Glomerular endothelial cell (primary cell): ENCODE measurements around the gene HDAC5. TPM values are rescaled to one million over a fixed set of nuclear protein-coding genes. Genes with fewer than 3 reads are reported as not detected.

ENCODE experiments used
- DNase-seq: peaks from one replicate; pipeline ENCODE4 v3.0.0-alpha.2; 2011; ENCODE audit warnings: low read depth, low spot score; ENCODE audit errors: extremely low read depth
- total RNA-seq: library from RNA; depleted of rRNA; stranded (reverse); fragments of >200 nt; gene quantifications from 2 replicates; pipeline ENCODE4 v1.2.3, GENCODE V29; 2015

Gene HDAC5
- total RNA-seq, 1 donor from 2014 or later, result 46.9 TPM

GRCh38 chr17:44091200-44091997 is 32.0 kb downstream of the HDAC5 start:
- no peak for DNase-seq

DNA sequence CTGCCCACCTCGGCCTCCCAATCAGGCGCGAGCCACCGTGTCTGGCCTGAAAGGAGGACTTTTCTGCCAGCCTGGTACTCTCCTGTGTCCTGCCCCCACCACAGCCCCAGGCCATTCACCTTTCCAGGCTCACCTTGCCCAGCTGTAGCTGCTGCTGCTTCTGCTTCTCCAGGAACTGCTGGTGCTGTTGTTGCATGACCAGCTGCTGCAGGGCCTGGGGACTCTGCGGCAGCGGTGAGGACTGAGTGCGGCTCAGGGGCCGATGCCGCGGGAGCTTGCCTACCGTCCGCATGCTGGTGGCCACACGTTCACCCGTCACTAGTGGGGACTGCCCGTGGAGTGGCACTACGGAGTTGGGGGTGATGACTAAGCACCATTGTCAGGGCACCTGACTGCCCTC is 35.2 kb downstream of the HDAC5 start:
- no peak for DNase-seq

GRCh38 chr17:44087319-44087718 is 36.1 kb downstream of the HDAC5 start:
- no peak for DNase-seq

- DNase-seq, result no peak
Measured at GRCh38 chr17:44086364-44087311, 36.8 kb downstream of the HDAC5 start.

DNA sequence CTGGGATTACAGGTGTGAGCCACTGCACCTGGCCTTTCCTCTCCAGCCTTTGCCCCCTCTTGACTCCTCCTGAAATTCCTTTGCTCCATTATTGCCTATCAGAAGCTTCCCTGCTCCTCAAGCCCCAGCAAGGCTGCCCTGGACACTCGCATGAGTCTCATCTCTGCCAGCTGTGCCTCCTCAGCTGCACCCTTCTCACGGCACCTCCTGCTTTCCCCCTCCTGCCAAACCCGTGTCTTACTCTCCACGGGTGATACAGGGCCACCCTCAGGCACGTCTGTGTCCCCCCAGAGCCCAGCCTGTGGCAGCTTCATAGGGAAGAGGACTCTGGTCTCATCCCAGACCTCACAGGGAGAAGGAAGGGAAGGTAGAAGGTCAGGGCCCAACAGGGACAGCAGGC is 37.5 kb downstream of the HDAC5 start:
- DNase-seq, result no peak

DNA sequence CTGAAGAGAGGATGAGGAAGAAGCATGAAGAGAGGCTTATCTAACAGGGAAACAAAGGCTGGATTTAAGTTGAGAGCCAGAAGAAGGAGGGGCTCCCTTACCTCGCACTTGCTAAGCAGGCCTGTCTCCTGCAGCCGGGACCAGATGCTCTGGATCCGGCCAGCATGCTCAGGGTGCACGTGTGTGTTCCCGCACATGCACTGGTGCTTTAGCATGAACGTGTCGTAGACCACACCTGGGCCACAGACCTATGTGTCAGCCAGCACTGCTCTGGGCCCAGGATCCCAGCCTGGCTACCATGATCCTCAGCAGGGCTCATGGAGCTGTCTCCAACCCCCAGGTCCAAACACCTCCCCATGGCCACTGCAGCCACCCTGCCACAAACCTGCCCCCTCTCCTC is 38.5 kb downstream of the HDAC5 start:
- no peak for DNase-seq

DNA sequence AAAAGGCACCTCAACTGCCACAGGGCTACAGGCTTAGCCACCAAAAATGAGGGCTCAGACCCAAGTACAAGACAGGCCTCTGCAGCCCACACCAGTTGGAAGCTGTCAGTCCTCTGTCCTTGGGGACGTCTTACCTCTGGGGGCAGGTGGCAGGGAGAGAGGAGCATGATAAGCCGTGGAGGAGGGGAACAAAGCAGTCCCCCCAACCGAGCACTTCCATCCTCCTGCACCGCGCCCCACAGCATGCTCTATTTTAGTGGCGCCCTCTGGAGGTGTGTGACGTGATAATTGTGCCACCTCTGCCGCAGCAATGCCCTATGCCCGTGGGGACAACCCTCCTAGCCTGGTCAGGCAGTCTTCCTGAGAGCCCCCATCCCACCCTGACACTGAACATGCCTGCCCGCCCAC is 39.3 kb downstream of the HDAC5 start:
- DNase-seq, result no peak

DNA sequence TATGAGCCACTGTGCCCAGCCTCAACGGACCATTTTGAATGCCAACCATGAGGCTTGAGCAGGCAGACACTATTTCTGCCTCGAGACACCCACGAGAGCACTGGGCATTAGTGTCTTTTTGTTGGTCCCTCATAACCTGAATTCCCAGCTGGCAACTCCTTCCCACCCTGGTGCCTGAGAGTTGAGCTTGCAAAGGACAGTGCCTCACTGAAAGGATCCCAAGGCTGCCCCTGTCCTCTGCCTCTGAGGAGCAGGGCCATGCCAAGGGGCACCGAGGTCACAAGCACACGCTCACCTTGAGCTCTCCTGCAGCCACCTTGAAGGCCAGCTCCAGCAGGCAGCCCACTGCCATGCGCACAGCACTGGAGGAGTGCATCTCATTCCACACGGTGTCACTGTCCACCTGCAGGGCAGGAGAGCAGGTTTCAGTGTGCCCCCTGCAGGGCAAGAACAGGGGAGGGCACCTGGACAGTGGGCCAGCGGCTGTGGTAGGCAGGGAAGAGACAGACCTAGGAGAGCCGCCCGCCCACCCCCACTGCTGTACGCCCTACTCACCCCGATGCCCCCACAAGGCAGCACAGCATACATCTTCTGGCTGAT is 40.1 kb downstream of the HDAC5 start:
- no peak for DNase-seq

GRCh38 chr17:44082256-44082927 is 41.0 kb downstream of the HDAC5 start:
- no peak for DNase-seq

DNA sequence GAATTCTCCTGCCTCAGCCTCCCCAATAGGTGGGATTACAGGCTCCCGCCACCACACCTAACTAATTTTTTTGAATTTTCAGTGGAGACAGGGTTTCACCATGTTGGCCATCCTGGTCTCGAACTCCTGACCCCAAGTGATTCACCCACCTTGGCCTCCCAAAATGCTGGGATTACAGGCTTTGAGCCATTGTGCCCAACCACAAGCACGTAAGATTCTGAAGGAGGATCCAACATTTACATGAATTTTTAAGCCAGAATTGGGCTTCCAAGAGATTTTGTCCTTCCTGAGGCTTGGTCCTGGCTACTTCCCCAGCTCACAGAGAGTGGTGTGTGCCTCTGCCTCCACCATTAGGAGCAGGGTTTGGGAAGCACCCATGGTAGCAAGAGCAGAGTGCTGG is 41.8 kb downstream of the HDAC5 start:
- no peak for DNase-seq

DNA sequence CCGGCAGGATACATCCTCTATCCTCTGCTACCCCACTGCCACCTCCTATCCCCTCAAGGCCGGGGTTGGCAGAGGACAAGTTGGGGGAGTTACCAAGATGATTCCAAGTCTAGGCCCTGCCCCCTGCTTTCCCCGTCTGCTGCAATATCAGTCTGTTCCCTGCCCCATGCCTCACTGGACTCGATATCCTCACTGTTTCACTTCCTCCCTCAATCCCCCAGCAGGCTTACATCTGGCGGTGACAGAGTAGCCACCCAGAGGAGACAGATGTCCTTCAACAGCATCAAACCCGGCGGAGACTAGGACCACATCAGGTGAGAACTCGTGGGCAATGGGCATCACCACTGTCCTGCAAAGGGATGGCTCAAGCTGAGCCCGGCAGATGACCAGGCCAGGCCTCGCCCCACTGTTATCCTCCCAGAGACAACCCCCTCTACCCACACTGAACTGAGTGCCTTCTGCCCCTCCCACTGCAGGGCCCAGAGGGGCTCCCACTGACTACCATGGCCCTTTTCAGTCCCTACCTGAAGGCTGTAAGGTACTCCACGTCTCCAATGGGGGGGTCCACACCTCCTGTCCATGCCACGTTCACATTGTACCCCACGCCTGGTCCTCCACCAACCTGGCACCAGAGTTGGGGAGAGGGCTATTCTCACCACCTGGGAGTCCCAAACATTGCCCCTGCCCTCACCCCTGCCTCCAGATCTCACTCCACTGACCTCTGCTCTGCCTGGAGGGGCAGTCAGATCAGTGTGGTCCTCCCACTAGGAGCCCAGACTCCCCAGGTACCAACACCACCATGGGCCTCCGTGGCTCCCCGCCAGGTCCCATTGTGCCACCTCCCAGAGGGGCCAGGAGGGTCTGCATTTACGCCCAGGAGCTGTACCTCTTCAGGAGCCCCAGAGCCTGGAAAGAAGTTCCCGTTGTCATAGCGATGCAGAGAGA is 43.3 kb downstream of the HDAC5 start:
- no peak for DNase-seq

- DNase-seq, result no peak
Measured at GRCh38 chr17:44078412-44078811, 45.0 kb downstream of the HDAC5 start.

GRCh38 chr17:44077595-44077909 is 45.9 kb downstream of the HDAC5 start:
- no peak for DNase-seq

DNA sequence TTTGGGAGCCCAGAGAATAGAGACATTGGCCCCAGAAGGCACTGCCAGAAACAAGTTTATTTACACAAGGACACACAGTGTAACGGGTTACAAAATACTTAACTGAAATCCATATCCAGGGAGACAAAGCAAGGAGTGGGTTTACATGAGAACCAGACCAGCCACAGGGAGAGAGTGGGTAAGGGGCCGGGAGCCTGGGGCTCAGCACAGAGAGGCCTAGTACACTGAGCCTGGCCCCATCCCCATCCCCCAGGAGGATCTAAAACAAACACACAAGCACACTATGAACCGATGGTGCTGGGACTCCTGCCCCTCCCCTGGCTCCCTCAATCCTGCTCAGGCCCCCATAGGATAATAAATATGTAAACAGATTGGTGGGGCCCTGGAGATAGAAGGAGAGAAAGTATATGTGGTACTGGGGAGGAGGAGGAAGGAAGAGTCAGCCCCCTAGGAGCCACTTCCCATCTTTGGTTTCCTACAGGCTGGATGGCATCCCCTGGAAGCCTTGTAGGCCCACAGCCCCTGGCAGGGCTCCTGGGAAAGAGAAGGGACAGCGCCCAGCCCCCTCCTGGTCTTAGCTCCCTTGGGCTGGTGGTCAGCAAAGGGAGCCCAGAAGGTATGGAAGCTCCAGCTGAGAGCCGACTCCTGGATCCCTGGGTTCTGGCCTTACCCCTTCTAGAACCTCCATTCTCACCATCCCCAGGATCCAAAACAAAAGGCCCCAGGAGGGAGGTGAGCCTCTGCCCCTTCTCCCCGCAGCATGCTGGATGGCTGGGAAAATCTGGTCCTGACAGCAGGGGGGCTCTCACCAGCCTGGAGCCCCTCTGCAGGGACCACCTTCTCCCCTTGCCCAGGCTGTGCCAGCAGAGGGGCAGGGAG is 46.5 kb downstream of the HDAC5 start:
- DNase-seq, result no peak

- no peak for DNase-seq
Measured at GRCh38 chr17:44075598-44076293, 47.7 kb downstream of the HDAC5 start.

DNA sequence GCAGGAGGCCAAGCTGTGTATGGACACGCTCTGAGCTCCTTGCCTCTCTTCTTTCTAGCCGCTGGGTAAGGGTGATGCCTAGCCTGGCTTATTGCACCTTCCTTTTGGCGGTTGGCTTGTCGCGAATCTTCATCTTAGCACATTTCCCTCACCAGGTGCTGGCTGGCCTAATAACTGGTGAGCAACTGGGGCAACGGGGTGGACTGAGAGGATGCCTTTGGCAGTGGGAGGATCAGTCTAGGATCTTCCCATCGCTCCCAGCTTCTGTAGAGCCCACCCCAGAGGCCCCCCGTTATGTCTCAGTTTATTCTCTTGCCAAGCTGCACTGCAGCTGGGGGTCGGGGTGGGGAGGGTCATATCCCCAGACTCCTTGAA is 48.5 kb downstream of the HDAC5 start:
- DNase-seq, result no peak

GRCh38 chr17:44074231-44074910 is 49.1 kb downstream of the HDAC5 start:
- no peak for DNase-seq

DNA sequence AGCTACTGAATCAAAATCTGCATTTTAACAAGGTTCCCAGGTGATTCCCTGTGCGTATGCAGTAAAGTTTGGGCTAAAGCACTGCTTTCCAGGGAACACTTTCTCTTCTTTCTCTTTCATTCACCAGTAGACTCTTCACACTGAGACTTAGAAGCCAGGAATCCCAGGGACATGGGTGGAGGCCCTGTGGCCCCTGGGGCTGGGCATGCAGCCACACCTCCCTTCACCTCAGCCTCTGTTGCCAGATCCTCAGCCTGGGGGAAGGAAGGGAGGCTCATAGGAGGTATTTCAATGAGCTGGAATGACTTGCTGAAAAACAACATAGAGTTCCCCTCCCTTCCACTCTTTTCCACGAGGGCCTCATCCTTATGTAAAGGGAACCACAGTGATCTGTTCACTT is 51.7 kb downstream of the HDAC5 start:
- DNase-seq, result no peak
